HG03135 (cell line): ENCODE measurements around the gene ZBED2.
"Not testable (repeated sequence)": the region's sequence is repeated elsewhere in the genome, so short reads cannot be mapped to it uniquely, and the experiment has no call there.

Source experiments
- ATAC-seq: cut with Tn5 transposase; IDR thresholded peaks from one replicate; pipeline ENCODE4 v1.9.1; 2021; ENCODE audit warnings: mild to moderate bottlenecking, moderate library complexity; ENCODE audit not compliant: unreplicated experiment

The ZBED2 gene

DNA sequence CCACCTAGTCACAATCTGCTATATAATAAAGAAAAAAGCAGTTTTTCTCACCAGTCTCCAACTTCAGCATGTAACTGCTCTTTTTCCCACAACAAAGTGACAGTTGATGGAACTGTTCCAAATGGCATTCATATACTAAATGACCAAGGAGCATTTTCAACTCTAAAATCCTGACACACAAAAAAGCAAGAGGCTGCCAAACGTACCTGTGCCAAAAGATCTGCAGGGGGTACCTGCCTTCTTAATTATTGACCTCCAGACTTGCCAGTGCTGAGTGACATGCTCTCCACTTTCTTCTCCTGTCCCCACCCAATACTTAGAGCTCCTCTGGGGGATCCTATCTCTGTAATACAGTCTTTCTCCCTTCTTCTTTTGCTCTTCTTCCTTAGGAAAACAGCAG, 18.0 kb downstream of the ZBED2 start:
- no peak for ATAC-seq

DNA sequence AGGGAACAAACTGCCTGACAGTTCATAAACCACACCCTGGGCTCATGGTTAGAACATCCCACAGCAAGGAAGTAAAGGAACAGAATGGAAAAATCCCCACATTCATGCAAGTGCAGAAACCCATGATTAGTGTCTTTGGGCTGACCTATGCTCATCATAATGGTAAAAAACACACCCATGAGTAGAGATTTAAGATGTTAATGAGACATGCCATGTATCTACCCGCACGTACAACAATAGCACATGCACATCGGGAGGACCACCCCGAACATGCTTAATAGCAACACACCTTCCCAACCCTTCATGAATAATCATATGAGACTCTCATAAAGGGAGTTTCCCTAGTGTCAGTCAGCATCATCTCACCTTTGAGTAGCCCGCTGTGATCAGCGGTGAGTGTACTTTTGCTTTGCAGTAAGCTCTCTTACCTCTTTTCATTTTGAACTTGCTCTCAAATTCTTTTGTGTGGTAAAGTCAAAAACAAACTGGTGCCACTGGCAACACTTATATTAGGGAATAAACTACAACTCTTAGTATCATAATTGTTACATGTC, 23.2 kb downstream of the ZBED2 start:
- ATAC-seq: no peak

DNA sequence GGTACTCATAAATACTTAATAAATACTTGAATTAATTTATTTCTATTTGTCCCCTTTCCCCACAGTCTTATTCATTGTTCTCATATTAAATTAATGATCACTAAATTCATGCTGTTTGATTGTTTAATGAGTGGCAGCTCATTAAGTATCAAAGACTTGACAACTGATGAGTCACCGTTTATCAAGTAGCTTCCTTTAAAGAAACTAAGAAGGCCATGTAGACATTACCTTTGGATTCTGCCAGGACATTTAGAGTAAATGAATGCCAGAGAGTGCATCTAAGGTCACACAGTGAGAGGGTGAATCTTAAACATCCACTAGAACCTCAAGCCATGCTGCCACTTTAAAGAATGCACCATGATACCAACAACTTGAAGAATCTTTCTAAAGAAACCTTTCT, 23.9 kb downstream of the ZBED2 start:
- no peak for ATAC-seq

DNA sequence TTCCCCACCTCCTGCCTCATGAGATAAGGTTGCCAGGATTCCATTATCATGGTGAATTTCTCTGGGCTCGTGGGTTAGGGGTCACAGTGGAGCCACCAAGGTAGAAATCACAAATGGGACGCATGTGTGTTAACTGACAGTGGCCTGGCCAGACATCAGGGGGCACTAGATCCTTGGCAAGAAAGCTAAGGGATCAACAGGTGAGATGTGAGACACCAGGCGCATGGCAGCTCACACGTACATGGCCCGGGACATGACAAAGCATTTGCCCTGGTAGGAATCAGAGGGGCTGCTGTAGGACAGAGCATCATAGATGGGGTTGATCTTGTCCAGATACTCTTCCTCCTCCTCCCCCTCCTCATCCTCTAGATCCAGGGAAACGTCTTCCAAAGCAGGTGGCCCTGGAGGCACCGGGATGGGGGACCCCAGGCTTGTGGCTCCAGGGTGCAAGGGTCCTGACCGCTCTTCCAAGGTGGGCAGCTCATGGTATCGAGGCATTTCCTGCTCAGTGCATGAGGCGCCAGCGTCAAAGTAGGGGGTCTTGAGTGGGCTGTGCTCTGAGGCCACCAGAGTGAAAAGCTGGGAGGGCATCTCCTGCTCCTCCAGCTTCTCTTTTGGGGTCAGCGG, 24.6 kb downstream of the ZBED2 start:
- ATAC-seq: no peak

DNA sequence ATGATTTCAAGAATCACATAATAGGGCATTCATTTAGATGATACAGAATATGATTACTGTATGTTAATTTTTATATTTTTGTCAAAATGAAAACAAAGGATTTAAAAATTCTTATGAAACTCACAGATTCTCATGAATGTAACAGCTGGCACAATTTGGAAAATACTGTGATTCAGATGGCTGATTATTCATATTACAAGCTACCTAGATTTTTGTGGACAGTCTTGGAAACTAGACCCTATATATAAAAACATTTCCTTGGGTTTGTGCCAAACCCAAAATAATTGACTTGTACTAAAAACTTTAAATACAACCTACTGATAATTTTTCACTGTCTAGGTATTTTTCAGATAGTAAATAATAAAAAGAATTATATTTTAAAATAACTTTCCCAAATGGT, 26.2 kb downstream of the ZBED2 start:
- ATAC-seq: no peak

DNA sequence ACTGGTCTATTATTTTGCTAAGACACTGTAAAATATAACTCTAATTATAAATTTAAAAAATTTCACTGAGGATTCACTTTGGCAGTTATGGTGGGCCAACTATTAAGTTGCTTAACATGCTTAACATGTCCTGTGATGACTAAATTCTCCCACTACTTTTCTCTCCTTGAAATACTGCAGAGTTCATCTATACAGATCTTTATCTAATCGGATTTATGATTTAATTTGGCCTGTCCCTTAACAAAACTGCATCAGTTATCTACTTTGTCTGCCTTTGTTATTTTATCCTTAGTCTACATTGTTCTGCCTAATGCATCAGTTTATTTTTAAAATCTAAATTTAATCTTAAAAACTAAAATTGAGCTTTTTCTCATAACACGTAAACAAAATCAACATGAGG, 26.8 kb downstream of the ZBED2 start:
- ATAC-seq: no peak

DNA sequence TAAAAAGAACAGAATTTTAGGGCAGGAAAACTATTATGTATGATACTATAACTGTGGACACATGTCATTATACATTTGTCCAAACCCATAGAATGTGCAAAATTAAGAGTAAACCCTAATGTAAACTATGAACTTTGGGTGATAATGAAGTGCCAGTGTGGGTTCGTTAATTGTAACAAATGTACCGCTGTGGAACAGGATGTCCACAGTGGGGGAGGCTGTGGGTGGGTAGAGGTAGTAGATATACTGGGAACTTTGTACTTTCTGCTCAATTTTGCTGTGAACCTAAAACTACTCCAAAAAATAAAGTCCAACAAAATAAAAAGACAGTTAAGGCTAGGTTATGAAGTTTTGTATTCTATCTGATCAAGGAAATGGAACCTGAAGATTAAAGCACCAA, 28.3 kb downstream of the ZBED2 start:
- ATAC-seq: no peak

DNA sequence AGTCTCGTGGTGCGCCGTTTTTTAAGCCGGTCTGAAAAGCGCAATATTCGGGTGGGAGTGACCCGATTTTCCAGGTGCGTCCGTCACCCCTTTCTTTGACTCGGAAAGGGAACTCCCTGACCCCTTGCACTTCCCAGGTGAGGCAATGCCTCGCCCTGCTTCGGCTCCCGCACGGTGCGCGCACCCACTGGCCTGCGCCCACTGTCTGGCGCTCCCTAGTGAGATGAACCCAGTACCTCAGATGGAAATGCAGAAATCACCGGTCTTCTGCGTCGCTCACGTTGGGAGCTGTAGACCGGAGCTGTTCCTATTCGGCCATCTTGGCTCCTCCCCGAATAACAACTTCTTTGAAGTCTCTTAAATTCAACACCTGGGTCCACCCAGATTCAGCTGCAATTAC, 33.2 kb downstream of the ZBED2 start:
- not testable (repeated sequence) for ATAC-seq

DNA sequence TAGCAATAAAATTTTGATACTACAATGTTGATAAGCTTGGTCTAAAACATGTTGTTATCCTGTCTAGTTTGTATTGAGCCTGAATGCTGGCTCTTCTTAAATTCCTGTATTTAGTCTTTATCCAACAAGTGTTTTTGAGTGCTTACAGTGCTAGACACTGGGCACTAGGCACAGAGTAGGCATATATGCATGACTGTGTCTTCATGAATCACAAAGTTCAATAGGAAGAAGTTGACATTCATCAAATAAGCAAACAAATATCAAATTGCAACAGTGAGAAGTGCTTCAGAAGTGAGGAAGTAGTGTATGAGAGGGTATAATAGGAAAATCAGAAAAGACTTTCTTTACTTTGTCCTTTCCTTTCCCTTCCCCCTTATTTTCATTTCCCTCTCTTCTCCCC, 46.4 kb downstream of the ZBED2 start:
- no peak for ATAC-seq

DNA sequence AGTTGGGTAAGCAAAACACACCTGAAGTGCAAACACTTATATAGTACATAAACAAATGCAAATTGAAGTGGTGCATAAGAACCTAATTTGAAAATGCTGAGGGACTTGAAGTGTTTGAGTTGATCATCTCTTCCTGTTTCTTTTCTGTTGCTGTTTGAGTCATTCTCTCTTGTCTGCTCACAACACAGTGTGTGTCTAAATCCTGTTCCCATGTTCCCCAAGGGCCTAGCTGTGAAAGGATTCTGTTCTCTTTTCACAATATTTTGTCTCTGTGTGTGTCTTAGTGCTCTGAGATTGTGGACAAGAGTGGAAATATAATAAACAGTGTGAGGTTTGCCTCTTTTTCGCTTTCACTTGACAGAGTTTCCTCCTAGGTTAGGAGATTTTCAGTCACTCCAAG, 47.1 kb downstream of the ZBED2 start:
- ATAC-seq: peak; percentile 54

DNA sequence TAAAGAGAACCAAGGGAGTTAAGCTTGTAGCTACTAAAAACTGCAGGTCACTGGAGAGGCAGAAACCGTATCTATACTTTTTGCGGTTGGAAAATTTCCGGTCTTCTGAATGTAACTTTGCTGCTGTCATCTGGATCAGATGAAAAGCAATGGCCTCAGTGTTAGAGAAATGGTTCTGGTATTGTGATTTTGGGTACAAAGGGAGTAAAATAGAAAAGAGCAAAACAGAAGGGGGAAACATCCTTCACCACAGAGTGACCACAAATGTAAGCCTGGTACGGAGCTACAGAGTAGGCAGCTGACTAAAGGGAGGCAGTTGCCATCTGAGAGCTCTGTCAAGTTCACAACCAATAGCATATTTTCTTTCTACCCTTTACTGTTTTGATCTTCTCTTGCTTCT, 47.5 kb downstream of the ZBED2 start:
- ATAC-seq: peak; percentile 85

DNA sequence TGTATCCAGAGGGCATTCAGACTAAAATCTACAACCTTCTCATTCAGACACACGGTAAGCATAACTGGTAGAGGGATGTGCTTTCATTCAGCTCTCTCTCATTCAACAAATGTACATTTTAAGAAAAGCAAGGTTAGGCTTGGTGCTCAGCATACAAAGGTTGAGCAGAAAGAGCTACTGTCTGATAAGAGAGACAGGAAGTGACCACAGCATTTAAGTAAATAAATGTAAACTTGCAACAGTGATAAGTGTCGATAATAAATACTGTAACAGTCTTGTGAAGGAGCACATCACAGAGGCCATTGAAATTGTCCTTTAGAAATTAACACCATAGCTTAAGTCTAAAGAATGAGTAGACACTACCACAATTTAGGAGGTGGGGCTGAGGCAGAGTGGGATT, 49.8 kb downstream of the ZBED2 start:
- no peak for ATAC-seq
